GM21528 (cell line): ENCODE results near the gene CCDC15.
"Not testable (repeated sequence)": the region's sequence is repeated elsewhere in the genome, so short reads cannot be mapped to it uniquely, and the experiment has no call there.

Source experiments
- ATAC-seq: cut with Tn5 transposase; IDR thresholded peaks from one replicate; pipeline ENCODE4 v1.9.1; 2021; ENCODE audit warnings: mild to moderate bottlenecking, moderate library complexity; ENCODE audit not compliant: unreplicated experiment, low FRiP score

The CCDC15 gene

GRCh38 chr11:124984512-124984854 lies 30.5 kb downstream of the CCDC15 start:
- ATAC-seq: no peak

GRCh38 chr11:124987096-124987495 lies 33.1 kb downstream of the CCDC15 start:
- ATAC-seq: no peak

GRCh38 chr11:124988063-124988462 lies 34.1 kb downstream of the CCDC15 start:
- ATAC-seq: no peak

- no peak for ATAC-seq
These were observed 47.2 kb downstream of the CCDC15 start for GRCh38 chr11:125001079-125001778.

GRCh38 chr11:125001849-125002248 lies 47.8 kb downstream of the CCDC15 start:
- ATAC-seq: no peak

GRCh38 chr11:125005491-125005890 lies 51.5 kb downstream of the CCDC15 start:
- no peak for ATAC-seq

GRCh38 chr11:125016413-125016812 lies 62.4 kb downstream of the CCDC15 start:
- ATAC-seq: no peak

- no peak for ATAC-seq
These were observed 66.3 kb downstream of the CCDC15 start for GRCh38 chr11:125020342-125020741.

- ATAC-seq: no peak
These were observed 68.5 kb downstream of the CCDC15 start for GRCh38 chr11:125022551-125022950.

- no peak for ATAC-seq
These were observed 72.0 kb downstream of the CCDC15 start for GRCh38 chr11:125025968-125026367.

- ATAC-seq: not testable (repeated sequence)
These were observed 75.4 kb downstream of the CCDC15 start for GRCh38 chr11:125029431-125029830.

- no peak for ATAC-seq
These were observed 82.9 kb downstream of the CCDC15 start for GRCh38 chr11:125036933-125037332.

GRCh38 chr11:125049164-125049792 lies 95.3 kb downstream of the CCDC15 start:
- ATAC-seq: no peak

GRCh38 chr11:125052047-125052446 lies 98.0 kb downstream of the CCDC15 start:
- ATAC-seq: no peak

- no peak for ATAC-seq
These were observed 99.2 kb downstream of the CCDC15 start for GRCh38 chr11:125053167-125053566.

GRCh38 chr11:125055107-125055715 lies 101.2 kb downstream of the CCDC15 start:
- ATAC-seq: no peak

GRCh38 chr11:125056111-125056510 lies 102.1 kb downstream of the CCDC15 start:
- not testable (repeated sequence) for ATAC-seq

- no peak for ATAC-seq
These were observed 103.1 kb downstream of the CCDC15 start for GRCh38 chr11:125056931-125057692.

GRCh38 chr11:125057693-125058016 lies 103.7 kb downstream of the CCDC15 start:
- ATAC-seq: no peak

GRCh38 chr11:125061281-125061680 lies 107.3 kb downstream of the CCDC15 start:
- ATAC-seq: no peak

GRCh38 chr11:125062218-125062930 lies 108.4 kb downstream of the CCDC15 start:
- peak; percentile 8 for ATAC-seq
